ENCODE results near the gene RABGAP1L. TPM values are rescaled to one million over a fixed set of nuclear protein-coding genes. Genes with fewer than 3 reads are reported as not detected.

Gene RABGAP1L
- total and polyA plus RNA-seq, 10 of the 15 experiments (the other 5 are each of a cell fraction or from before 2014, with no cell fraction given), result 5.8 to 194 (median 113) TPM

GRCh38 chr1:174191349-174191862 lies 32.1 kb downstream of the RABGAP1L start:
- H3K4me1 ChIP-seq (ENCODE audit: control insufficient read depth, insufficient read depth, low read length), result peaks cover 14% of the 10 kb centered on the region; the same call in 1 of the 2 replicates
- H4K20me1 ChIP-seq (ENCODE audit: control insufficient read depth, insufficient read depth), result no peaks in the 10 kb centered on the region
- H3K9ac ChIP-seq (ENCODE audit: control insufficient read depth, insufficient read depth, low read length), result no peak overlapping the region
- peaks cover 68% of the 10 kb centered on the region for H3K79me2 ChIP-seq (ENCODE audit: control insufficient read depth, insufficient read depth, low read length)
- peaks cover 0 to 3% of the 10 kb centered on the region in 2 experiments; a peak in 2 of 4 replicates for H3K36me3 ChIP-seq (ENCODE audit: control insufficient read depth in 2 of 2, insufficient read depth in 2 of 2, low read length in 1 of 2)
- FAIRE-seq (no peak), DNase-seq (ENCODE audit: low read depth, low spot score) (no peak), ATAC-seq (no peak)
- H2AFZ ChIP-seq (ENCODE audit: control insufficient read depth, low read depth, low read length), result no peak overlapping the region
- H3K4me3 ChIP-seq, result no peak overlapping the region
- ChIA-PET RAD21 (ENCODE audit: unreplicated experiment) (no interaction called here), CTCF (interaction anchor here (1.4 kb wide), 1 partner anchor 14 kb away, joined by 4 read pairs; no protein-coding TSS in a partner anchor), POLR2A (no interaction called here), SMC1A (ENCODE audit: uncharacterized antibody, unreplicated experiment) (interaction anchor here (1.0 kb wide), 1 partner anchor 9 kb away, joined by 3 read pairs; no protein-coding TSS in a partner anchor)
- intact Hi-C loops (cut with micrococcal nuclease; ENCODE audit: unreplicated experiment) (no loop called here), in situ Hi-C loops (cut with MboI) (no loop called here)
- H3K4me2 ChIP-seq (ENCODE audit: control insufficient read depth, insufficient read depth), result no peak overlapping the region
- no peak overlapping the region; the same call in 1 of the 2 replicates for H3K27ac ChIP-seq (ENCODE audit: control insufficient read depth, insufficient read depth)
- no TSS peak for BruUV-seq (replicated peaks)
- TF ChIP-seq ZBTB40 (IDR thresholded peaks at IDR 0.05; ENCODE audit: borderline replicate concordance) (no peak), KDM1A (IDR thresholded peaks at IDR 0.05; ENCODE audit: borderline replicate concordance) (no peak), ZNF274 (IDR thresholded peaks at IDR 0.05; ENCODE audit: insufficient read depth, insufficient read length) (no peak), NFIC (IDR thresholded peaks at IDR 0.05; ENCODE audit: low read depth, low read length) (no peak), ZBED1 (IDR thresholded peaks at IDR 0.05; ENCODE audit: borderline replicate concordance) (no peak), PKNOX1 (IDR thresholded peaks at IDR 0.05) (no peak), KAT2A (conservative IDR thresholded peaks at IDR 0.05; ENCODE audit: control insufficient read depth, low read depth, low read length) (no peak), CBX3 (IDR thresholded peaks at IDR 0.05; ENCODE audit: borderline replicate concordance, low read depth) (no peak), HDGF (IDR thresholded peaks at IDR 0.05) (no peak), ATF3 (IDR thresholded peaks at IDR 0.05; ENCODE audit: borderline replicate concordance, extremely low read depth, low read depth, low read length) (no peak), EZH2 (IDR thresholded peaks at IDR 0.05; ENCODE audit: borderline replicate concordance, control insufficient read depth, low read depth, low read length) (no peak), NR2C1 (IDR thresholded peaks at IDR 0.05) (no peak), RBBP5 (conservative IDR thresholded peaks at IDR 0.05) (no peak), NFYB (IDR thresholded peaks at IDR 0.05; ENCODE audit: insufficient read depth, low read depth, low read length) (no peak), SIN3A (IDR thresholded peaks at IDR 0.05; ENCODE audit: low read depth, low read length) (no peak), BCL11A (IDR thresholded peaks at IDR 0.05; ENCODE audit: low read depth, low read length) (no peak)
- H3K9me3 ChIP-seq (replicated peaks; ENCODE audit: control insufficient read depth, insufficient read depth, low read length), result no peaks in the 10 kb centered on the region; the same call in none of the 3 replicates
- no peaks in the 10 kb centered on the region for H3K27me3 ChIP-seq (replicated peaks in 1 of 2; ENCODE audit: control insufficient read depth in 2 of 2, insufficient read depth in 2 of 2, low read length in 1 of 2)
- WGBS (ENCODE audit: insufficient coverage, insufficient replicate concordance, low lambda C conversion rate, missing lambda C conversion rate), result 74% methylated on average over 4 of the region's 4 CpGs

Measured in GM12878 (cell line).